ENCODE results near the gene PAIP2B.

PAIP2B gene

DNA sequence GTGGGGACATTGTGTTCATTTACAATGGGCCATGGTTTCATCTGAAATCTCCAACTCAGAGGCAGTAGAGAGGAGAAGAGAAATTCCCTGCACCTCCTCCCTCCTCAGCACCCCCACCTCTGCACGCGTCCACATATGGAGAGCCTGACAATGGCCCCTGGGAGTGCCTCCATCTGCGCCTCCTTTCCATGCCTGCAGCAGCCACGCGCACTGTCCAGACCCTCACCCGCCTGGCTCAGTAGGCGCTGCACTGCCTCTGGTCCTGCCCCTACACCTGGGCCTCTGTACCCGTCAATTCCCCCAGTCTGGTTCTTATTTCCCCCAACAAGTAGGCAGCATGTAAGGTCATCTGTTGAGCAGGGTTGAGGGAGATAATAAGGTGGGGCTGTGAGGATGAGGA is 72.6 kb downstream of the PAIP2B start:
- DNase-seq (ENCODE audit: low read depth in 2 of 3, low spot score in 1 of 3) = no peak

- DNase-seq (ENCODE audit: low read depth in 2 of 3, low spot score in 1 of 3) = no peak
These were observed 73.2 kb downstream of the PAIP2B start for GRCh38 chr2:71153585-71154224.

- DNase-seq (ENCODE audit: low read depth in 2 of 3, low spot score in 1 of 3) = no peak
These were observed 75.3 kb downstream of the PAIP2B start for GRCh38 chr2:71151620-71152019.

- DNase-seq (ENCODE audit: low read depth in 2 of 3, low spot score in 1 of 3) = no peak
These were observed 76.7 kb downstream of the PAIP2B start for GRCh38 chr2:71150082-71150816.

- DNase-seq (ENCODE audit: low read depth in 2 of 3, low spot score in 1 of 3) = no peak
These were observed 78.3 kb downstream of the PAIP2B start for GRCh38 chr2:71148506-71149063.

DNA sequence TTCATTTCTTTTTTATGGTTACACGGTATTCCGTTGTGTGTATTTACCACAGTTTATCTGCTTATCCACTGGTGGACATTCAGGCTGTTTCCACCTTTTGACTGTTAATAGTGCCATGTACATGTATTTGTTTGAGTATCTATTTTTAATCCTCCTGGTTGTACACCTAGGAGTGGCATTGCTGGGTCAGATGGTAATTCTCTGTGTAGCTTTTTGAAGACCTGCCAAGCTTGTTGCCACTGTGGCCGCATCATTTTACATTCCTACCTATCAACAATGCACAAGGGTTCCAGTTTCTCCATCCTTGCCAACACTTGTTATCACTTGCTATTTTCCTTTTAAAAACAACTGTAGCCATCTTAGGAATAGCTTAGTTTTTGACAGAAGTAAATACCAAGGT is 83.1 kb downstream of the PAIP2B start:
- no peak for DNase-seq (ENCODE audit: low read depth in 2 of 3, low spot score in 1 of 3)

GRCh38 chr2:71136174-71136573 is 90.7 kb downstream of the PAIP2B start:
- DNase-seq (ENCODE audit: low read depth in 2 of 3, low spot score in 1 of 3) = no peak

GRCh38 chr2:71133603-71134002 is 93.3 kb downstream of the PAIP2B start:
- DNase-seq (ENCODE audit: low read depth in 2 of 3, low spot score in 1 of 3) = no peak
